ENCODE results near the gene C2CD3. TPM values are rescaled to one million over a fixed set of nuclear protein-coding genes. Genes with fewer than 3 reads are reported as not detected.

The C2CD3 gene
- total RNA-seq, 1 experiment from 2014 or later, result 22.0 TPM

DNA sequence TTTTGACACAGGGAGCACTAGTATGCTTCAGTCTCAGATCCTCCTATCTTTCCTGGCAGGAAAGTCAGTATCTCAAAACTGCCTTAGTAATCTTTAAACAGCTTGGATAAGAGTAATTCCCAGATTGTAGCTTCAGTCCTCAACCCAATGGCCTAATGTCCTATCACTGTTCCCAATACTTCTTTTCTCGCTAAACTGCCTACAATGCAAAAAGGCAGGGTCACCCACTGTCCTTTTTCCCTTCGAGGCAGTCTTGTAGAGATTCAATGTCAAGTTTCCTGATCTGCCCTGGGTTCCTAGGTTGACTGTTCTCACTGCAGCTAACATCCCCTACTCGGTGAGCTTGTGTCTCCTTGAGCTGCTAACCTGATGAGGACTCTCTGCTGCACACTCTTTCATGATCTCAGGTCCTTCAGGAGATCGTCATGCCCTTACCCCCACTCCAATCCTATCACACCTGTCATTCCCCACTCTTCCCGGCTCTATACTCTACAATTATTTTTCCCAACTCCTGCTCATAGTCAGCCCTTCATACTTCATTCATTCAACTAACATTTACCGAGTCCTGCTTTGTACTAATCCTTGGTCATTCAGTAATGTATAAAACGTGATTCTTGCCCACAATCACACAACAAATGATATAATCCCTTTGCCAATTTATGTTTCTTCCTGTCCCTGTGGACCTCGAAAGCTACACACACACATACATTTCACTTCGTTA, 904 bp downstream of the C2CD3 start:
- Histone ChIP-seq H4K8ac (replicated peaks; ENCODE audit: insufficient read length, low read depth, low read length) (no peak overlapping the region), H3K4me1 (ENCODE audit: insufficient read depth, low read length) (peaks cover 2% of the 10 kb centered on the region; the same call in 1 of the 2 replicates), H4K91ac (ENCODE audit: insufficient read length, low read depth, low read length) (no peak overlapping the region), H4K5ac (ENCODE audit: insufficient read length, low read depth, low read length) (no peak overlapping the region), H2BK12ac (ENCODE audit: insufficient read length, low read depth, low read length) (no peak overlapping the region), H3K27ac (ENCODE audit: insufficient read length, low read depth, low read length) (no peak overlapping the region), H2BK5ac (ENCODE audit: insufficient read length, low read length) (no peak overlapping the region), H3K18ac (ENCODE audit: insufficient read length, low read depth, low read length) (no peak overlapping the region), H3K79me1 (ENCODE audit: insufficient read depth, low read depth, low read length, poor library complexity, severe bottlenecking) (peaks cover 5% of the 10 kb centered on the region), H2BK120ac (ENCODE audit: low read depth, low read length, poor library complexity, severe bottlenecking) (no peak overlapping the region), H3T11ph (ENCODE audit: low read length) (no peak overlapping the region), H3K9ac (ENCODE audit: extremely low read depth, insufficient read length, low read length) (peak overlapping the region; percentile 68), H3K23me2 (ENCODE audit: insufficient read length, low read depth, low read length, poor library complexity, severe bottlenecking) (peaks cover 19% of the 10 kb centered on the region), H2AK5ac (ENCODE audit: insufficient read length, low read length) (no peak overlapping the region), H3K56ac (ENCODE audit: insufficient read length, low read depth, low read length) (no peak overlapping the region), H3K79me2 (ENCODE audit: insufficient read depth, low read length) (peaks cover 8% of the 10 kb centered on the region; the same call in 1 of the 2 replicates), H2BK15ac (ENCODE audit: low read depth, low read length) (no peak overlapping the region), H2BK20ac (ENCODE audit: low read depth, low read length, poor library complexity, severe bottlenecking) (no peak overlapping the region), H3K14ac (ENCODE audit: insufficient read depth, low read length) (no peak overlapping the region), H3K4ac (ENCODE audit: low read depth, low read length) (no peak overlapping the region), H3K4me2 (ENCODE audit: insufficient read depth, insufficient read length, low read length) (peak overlapping the region; percentile 98), H3K23ac (ENCODE audit: insufficient read length, low read depth, low read length) (no peak overlapping the region), H3K27me3 (ENCODE audit: insufficient read depth, low read length) (no peaks in the 10 kb centered on the region), H3K9me3 (ENCODE audit: control insufficient read depth, low read depth, low read length) (no peaks in the 10 kb centered on the region), H4K20me1 (ENCODE audit: control insufficient read depth, insufficient read depth, insufficient read length) (no peaks in the 10 kb centered on the region), H2AFZ (ENCODE audit: low read length) (no peak overlapping the region)
- H3K36me3 Mint-ChIP-seq (ENCODE audit: insufficient read depth in 1 of 3, low read depth in 3 of 3), result peaks cover 4 to 28% (median 22%) of the 10 kb centered on the region in 3 experiments; a peak in 6 of 7 replicates
- no CpG with 5 or more reads among the region's 9 CpGs for WGBS (ENCODE audit: extremely low coverage, insufficient read length, low lambda C conversion rate)
- DNase-seq, result no peak
- no peak overlapping the region for H3K27ac Mint-ChIP-seq
- TF ChIP-seq, protein P1, sequence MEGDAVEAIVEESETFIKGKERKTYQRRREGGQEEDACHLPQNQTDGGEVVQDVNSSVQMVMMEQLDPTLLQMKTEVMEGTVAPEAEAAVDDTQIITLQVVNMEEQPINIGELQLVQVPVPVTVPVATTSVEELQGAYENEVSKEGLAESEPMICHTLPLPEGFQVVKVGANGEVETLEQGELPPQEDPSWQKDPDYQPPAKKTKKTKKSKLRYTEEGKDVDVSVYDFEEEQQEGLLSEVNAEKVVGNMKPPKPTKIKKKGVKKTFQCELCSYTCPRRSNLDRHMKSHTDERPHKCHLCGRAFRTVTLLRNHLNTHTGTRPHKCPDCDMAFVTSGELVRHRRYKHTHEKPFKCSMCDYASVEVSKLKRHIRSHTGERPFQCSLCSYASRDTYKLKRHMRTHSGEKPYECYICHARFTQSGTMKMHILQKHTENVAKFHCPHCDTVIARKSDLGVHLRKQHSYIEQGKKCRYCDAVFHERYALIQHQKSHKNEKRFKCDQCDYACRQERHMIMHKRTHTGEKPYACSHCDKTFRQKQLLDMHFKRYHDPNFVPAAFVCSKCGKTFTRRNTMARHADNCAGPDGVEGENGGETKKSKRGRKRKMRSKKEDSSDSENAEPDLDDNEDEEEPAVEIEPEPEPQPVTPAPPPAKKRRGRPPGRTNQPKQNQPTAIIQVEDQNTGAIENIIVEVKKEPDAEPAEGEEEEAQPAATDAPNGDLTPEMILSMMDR (conservative IDR thresholded peaks at IDR 0.05), result no peak
- no peak overlapping the region for H3K4me3 Mint-ChIP-seq
- H3K4me1 Mint-ChIP-seq, result peaks cover 3% of the 10 kb centered on the region in 2 experiments
- H3K27me3 Mint-ChIP-seq (ENCODE audit: low read depth), result no peaks in the 10 kb centered on the region
- no peaks in the 10 kb centered on the region for H3K9me3 Mint-ChIP-seq

Measured in H9 (cell line).